Keratinocyte (primary cell): Measurements from ENCODE around the gene BCS1L. TPM values are rescaled to one million over a fixed set of nuclear protein-coding genes. Genes with fewer than 3 reads are reported as not detected.

ENCODE experiments used
- DNase-seq: peaks from one replicate; pipeline ENCODE4 v3.0.0-alpha.2; 2011; ENCODE audit warnings: low read depth, missing footprints, low spot score
- FAIRE-seq: peaks from 2 replicates; lab custom pipeline; 2011; peaks lifted over from hg19 to GRCh38; lab: Jason Lieb, UNC
- H2AFZ ChIP-seq: 2 replicates; pipeline ENCODE4 v1.6.0; 2012; ENCODE audit warnings: low read length, control low read depth, inconsistent platforms; ENCODE audit not compliant: control insufficient read depth
- H3K27ac ChIP-seq: 2 replicates; pipeline ENCODE4 v1.5.1; 2011; ENCODE audit warnings: low read length; ENCODE audit not compliant: control insufficient read depth, insufficient read depth
- H3K27me3 ChIP-seq: 3 replicates; pipeline ENCODE4 v1.6.0; 2011; ENCODE audit warnings: low read length; ENCODE audit not compliant: control insufficient read depth, insufficient read depth; ENCODE audit errors: extremely low read depth
- H3K36me3 ChIP-seq, 2 experiments: 2 replicates in 1 of 2; 3 replicates in 1 of 2; pipeline ENCODE4 v1.5.1; 2011; ENCODE audit warnings: low read length in 2 of 2, mild to moderate bottlenecking in 1 of 2; ENCODE audit not compliant: control insufficient read depth in 2 of 2, insufficient read depth in 2 of 2; ENCODE audit errors: extremely low read depth in 1 of 2
- H3K4me1 ChIP-seq: 3 replicates; pipeline ENCODE4 v1.5.1; 2011; ENCODE audit warnings: low read length; ENCODE audit not compliant: control insufficient read depth, insufficient read depth; ENCODE audit errors: extremely low read depth
- H3K4me2 ChIP-seq: 3 replicates; pipeline ENCODE4 v1.6.0; 2011; ENCODE audit warnings: low read depth, low read length; ENCODE audit not compliant: control insufficient read depth, insufficient read depth; ENCODE audit errors: extremely low read depth
- H3K4me3 ChIP-seq, 3 experiments: fragments of 200-600 bp in 1 of 3; sonication (generic) in 1 of 3; 2 replicates in 2 of 3; 3 replicates in 1 of 3; pipeline ENCODE4 v1.5.1; 2011 to 2016; ENCODE audit warnings: low read length in 3 of 3, mild to moderate bottlenecking in 3 of 3, control low read depth in 2 of 3, inconsistent platforms in 1 of 3, low read depth in 1 of 3, mixed read lengths in 1 of 3, mixed run types in 1 of 3, moderate library complexity in 1 of 3; ENCODE audit not compliant: control insufficient read depth in 2 of 3, insufficient read depth in 2 of 3; ENCODE audit errors: extremely low read depth in 1 of 3
- H3K79me2 ChIP-seq: 2 replicates; pipeline ENCODE4 v1.6.0; 2012; ENCODE audit warnings: low read length; ENCODE audit not compliant: control insufficient read depth, insufficient read depth
- H3K9ac ChIP-seq: 3 replicates; pipeline ENCODE4 v1.6.0; 2011; ENCODE audit warnings: low read length; ENCODE audit not compliant: control insufficient read depth, insufficient read depth; ENCODE audit errors: extremely low read depth
- H3K9me1 ChIP-seq: 3 replicates; pipeline ENCODE4 v1.6.0; 2011; ENCODE audit warnings: low read length; ENCODE audit not compliant: control insufficient read depth, insufficient read depth; ENCODE audit errors: extremely low read depth
- H3K9me3 ChIP-seq: 2 replicates; pipeline ENCODE4 v1.5.1; 2012; ENCODE audit warnings: low read depth, low read length; ENCODE audit not compliant: control insufficient read depth
- H4K20me1 ChIP-seq: 3 replicates; pipeline ENCODE4 v1.6.0; 2011; ENCODE audit warnings: low read length; ENCODE audit not compliant: control insufficient read depth, insufficient read depth; ENCODE audit errors: extremely low read depth
- CTCF ChIP-seq, 3 experiments: IDR thresholded peaks in 1 of 3; conservative IDR thresholded peaks in 1 of 3; optimal IDR thresholded peaks in 1 of 3; 2 replicates in 2 of 3; 3 replicates in 1 of 3; pipeline versions ENCODE3 to v1.5.1; 2011; ENCODE audit warnings: low read length in 3 of 3, mild to moderate bottlenecking in 3 of 3, moderate library complexity in 2 of 3, control low read depth in 1 of 3, inconsistent platforms in 1 of 3; ENCODE audit not compliant: insufficient read depth in 2 of 3; ENCODE audit errors: extremely low read depth in 1 of 3
- EZH2 ChIP-seq: IDR thresholded peaks from one replicate; pipeline ENCODE4 v1.6.1; 2012; ENCODE audit warnings: inconsistent platforms, mild to moderate bottlenecking, low read length, moderate library complexity
- dilution Hi-C: fragments of 300-500 bp; cut with MboI; formaldehyde crosslinking; loops from one replicate; pipeline ENCODE4 v1.7.0; 2020; ENCODE audit warnings: low sequenced_read_pairs; ENCODE audit not compliant: extremely low pct_ligation_motif_present
- polyA minus RNA-seq, 3 experiments: library from RNA; depleted of rRNA, polyadenylated mRNA; stranded (reverse); fragments of >200 nt; gene quantifications; 1 replicate in 1 of 3; 2 replicates in 1 of 3; 3 replicates in 1 of 3; pipeline ENCODE4 v1.2.3, GENCODE V29; 2011
- polyA plus RNA-seq, 5 experiments: library from polyadenylated mRNA; depleted of rRNA in 3 of 5; stranded (reverse) in 3 of 5; stranded (forward) in 1 of 5; unstranded in 1 of 5; fragments of >200 nt; gene quantifications; 1 replicate in 1 of 5; 2 replicates in 3 of 5; 3 replicates in 1 of 5; pipeline versions ENCODE4 v1.2.1 to v1.2.3, GENCODE V29; 2011 to 2012; ENCODE audit warnings: missing spikeins in 2 of 5, low read depth in 1 of 5, low replicate concordance in 1 of 5

BCS1L gene, protein sequence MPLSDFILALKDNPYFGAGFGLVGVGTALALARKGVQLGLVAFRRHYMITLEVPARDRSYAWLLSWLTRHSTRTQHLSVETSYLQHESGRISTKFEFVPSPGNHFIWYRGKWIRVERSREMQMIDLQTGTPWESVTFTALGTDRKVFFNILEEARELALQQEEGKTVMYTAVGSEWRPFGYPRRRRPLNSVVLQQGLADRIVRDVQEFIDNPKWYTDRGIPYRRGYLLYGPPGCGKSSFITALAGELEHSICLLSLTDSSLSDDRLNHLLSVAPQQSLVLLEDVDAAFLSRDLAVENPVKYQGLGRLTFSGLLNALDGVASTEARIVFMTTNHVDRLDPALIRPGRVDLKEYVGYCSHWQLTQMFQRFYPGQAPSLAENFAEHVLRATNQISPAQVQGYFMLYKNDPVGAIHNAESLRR
- 56.6 to 62.3 TPM (median 57.7 TPM) in 3 replicates for polyA plus RNA-seq
- polyA plus RNA-seq (2011; ENCODE audit: low read depth) = 27.3 TPM
- 33.0 and 38.4 TPM in 2 replicates for polyA plus RNA-seq (2011; cell fraction: cytosol; rRNA removed)
- polyA plus RNA-seq (2011; cell fraction: nucleus; rRNA removed) = 152 and 155 TPM in 2 replicates
- polyA plus RNA-seq (2012; ENCODE audit: low replicate concordance) = 45.5 and 50.2 TPM in 2 replicates
- 42.6 to 53.7 TPM (median 50.7 TPM) in 3 replicates for polyA minus RNA-seq
- 29.5 TPM for polyA minus RNA-seq (2011; cell fraction: cytosol; rRNA and poly(A)+ RNA removed)
- 22.4 and 28.2 TPM in 2 replicates for polyA minus RNA-seq (2011; cell fraction: nucleus; rRNA and poly(A)+ RNA removed)

DNA sequence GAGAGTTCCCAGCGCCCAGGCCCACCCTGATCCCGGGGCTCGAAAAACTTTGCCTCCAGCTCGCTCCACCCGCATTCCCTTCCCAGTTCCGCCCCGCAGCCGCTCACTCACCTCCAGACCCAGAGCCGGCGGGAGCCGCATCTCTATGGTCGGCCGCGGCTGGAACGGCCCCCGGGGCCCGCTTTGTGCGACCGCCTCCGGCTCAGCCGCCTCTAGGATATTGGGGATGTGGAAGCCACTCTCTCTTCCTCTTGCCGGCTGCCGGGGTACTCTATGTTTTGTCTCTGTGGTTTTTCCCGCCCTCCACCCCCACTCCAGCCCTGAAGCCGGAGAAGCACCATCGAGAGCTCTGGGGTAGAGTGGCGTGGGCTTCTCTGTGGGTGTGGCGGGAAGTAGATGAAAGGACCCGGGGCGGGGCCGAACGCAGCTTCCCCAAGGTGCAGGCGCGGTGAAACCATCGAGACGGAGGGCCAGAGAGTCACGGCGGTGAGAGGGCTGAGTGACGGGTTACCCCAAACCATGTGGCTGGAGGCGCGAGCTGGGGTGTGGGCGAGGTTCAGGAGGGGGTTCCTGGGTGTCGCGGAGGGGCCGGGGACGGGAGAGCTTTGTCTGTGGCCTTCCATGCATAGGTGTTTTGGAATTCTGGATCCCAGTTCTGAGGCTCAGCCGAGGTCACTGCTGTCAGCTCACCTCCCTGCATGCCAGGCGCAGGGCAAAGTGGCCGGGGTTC is at the start of gene BCS1L, which contains the start of gene ZNF142:
Gene BCS1L (plus strand): TSS at position 426 of the 730 bp plus-strand sequence. CDS start 1,305 bp downstream, outside the sequence.
Gene ZNF142 (minus strand): TSS at position 366 of the 730 bp plus-strand sequence. CDS start 3,194 bp downstream, outside the sequence.
- Histone ChIP-seq H2AFZ (peak within 1 kb of the TSS; percentile 72), H3K9me1 (no peaks in the 10 kb centered on the region), H3K27me3 (no peaks in the 10 kb centered on the region), H3K27ac (peak within 1 kb of the TSS; percentile 66), H3K9ac (peak within 1 kb of the TSS; percentile 81), H4K20me1 (peaks cover 2% of the 10 kb centered on the region), H3K4me3 (peak within 1 kb of the TSS; percentile 79 to 95 (median 93)), H3K4me1 (peaks cover 11% of the 10 kb centered on the region), H3K4me2 (peak within 1 kb of the TSS; percentile 92), H3K36me3 (peaks cover 36 to 38% of the 10 kb centered on the region in 2 experiments), H3K79me2 (peaks cover 47% of the 10 kb centered on the region), H3K9me3 (no peaks in the 10 kb centered on the region)
- FAIRE-seq (peak; percentile 73), DNase-seq (no peak)
- dilution Hi-C loops = no loop called here
- TF ChIP-seq EZH2 (no peak), CTCF (optimal IDR thresholded peaks at IDR 0.05 in 1 of 3, IDR thresholded peaks at IDR 0.05 in 1 of 3, conservative IDR thresholded peaks at IDR 0.05 in 1 of 3; ENCODE audit: extremely low read depth in 1 of 3, insufficient read depth in 2 of 3, low read length in 3 of 3) (no peak)

DNA sequence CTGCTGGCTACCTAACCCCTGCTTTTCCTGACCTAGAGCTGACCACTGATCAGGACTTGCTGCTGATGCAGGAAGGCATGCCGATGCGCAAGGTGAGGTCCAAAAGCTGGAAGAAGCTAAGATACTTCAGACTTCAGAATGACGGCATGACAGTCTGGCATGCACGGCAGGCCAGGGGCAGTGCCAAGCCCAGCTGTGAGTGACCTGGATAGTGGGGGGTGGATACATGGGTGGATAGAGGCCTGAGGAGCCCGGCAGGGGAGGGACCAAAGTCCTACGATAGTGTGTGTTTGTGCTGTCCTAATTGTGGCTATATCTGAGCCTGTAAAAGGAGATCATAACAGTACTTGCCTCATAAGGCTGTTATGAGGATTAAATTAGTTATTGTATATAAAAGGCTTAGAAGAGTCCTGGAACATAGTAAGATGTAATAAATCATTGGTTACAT is 43.6 kb upstream of the BCS1L start:
- no peak overlapping the region for H3K4me3 ChIP-seq
- H3K36me3 ChIP-seq = peaks cover 0 to 2% of the 10 kb centered on the region in 2 experiments
- H3K79me2 ChIP-seq = no peaks in the 10 kb centered on the region
- H3K27me3 ChIP-seq = no peaks in the 10 kb centered on the region
- no peak overlapping the region for H3K27ac ChIP-seq
- H3K9me1 ChIP-seq = no peaks in the 10 kb centered on the region
- FAIRE-seq (no peak), DNase-seq (no peak)
- H4K20me1 ChIP-seq = no peaks in the 10 kb centered on the region
- TF ChIP-seq EZH2 (no peak), CTCF (optimal IDR thresholded peaks at IDR 0.05 in 1 of 3, IDR thresholded peaks at IDR 0.05 in 1 of 3, conservative IDR thresholded peaks at IDR 0.05 in 1 of 3; ENCODE audit: extremely low read depth in 1 of 3, insufficient read depth in 2 of 3, low read length in 3 of 3) (no peak)
- H3K9ac ChIP-seq = no peak overlapping the region
- no peaks in the 10 kb centered on the region for H3K9me3 ChIP-seq
- H3K4me2 ChIP-seq = no peak overlapping the region
- H3K4me1 ChIP-seq = no peaks in the 10 kb centered on the region
- dilution Hi-C loops = no loop called here
- H2AFZ ChIP-seq = no peak overlapping the region
